Smooth muscle cell (in vitro differentiated cells): ENCODE data around the gene E2F1. TPM values are rescaled to one million over a fixed set of nuclear protein-coding genes. Genes with fewer than 3 reads are reported as not detected.

Experiments
- DNase-seq: peaks from one replicate; lab custom pipeline; 2025; ENCODE audit not compliant: unreplicated experiment; lab: John Stamatoyannopoulos, UW
- H2AFZ ChIP-seq: fragments of 200-600 bp; sonication (generic); 2 replicates; pipeline ENCODE4 v1.6.0; 2016; ENCODE audit warnings: antibody characterized with exemption, low read depth, mild to moderate bottlenecking
- H3F3A ChIP-seq: fragments of 200-600 bp; sonication (generic); 2 replicates; pipeline ENCODE4 v1.6.0; 2017; ENCODE audit warnings: antibody characterized with exemption, low read depth
- H3K27ac ChIP-seq: fragments of 200-600 bp; sonication (generic); 2 replicates; pipeline ENCODE4 v1.5.1; 2016; ENCODE audit warnings: low read depth, mild to moderate bottlenecking
- H3K27me3 ChIP-seq: fragments of 200-600 bp; sonication (generic); 2 replicates; pipeline ENCODE4 v1.6.1; 2016; ENCODE audit warnings: low read depth, mild to moderate bottlenecking
- H3K36me3 ChIP-seq: fragments of 200-600 bp; sonication (generic); 2 replicates; pipeline ENCODE4 v1.5.1; 2016; ENCODE audit warnings: low read depth
- H3K4me1 ChIP-seq: fragments of 200-600 bp; sonication (generic); 2 replicates; pipeline ENCODE4 v1.5.1; 2016; ENCODE audit warnings: low read depth
- H3K4me2 ChIP-seq: fragments of 200-600 bp; sonication (generic); 2 replicates; pipeline ENCODE4 v1.6.0; 2016; ENCODE audit warnings: mild to moderate bottlenecking
- H3K4me3 ChIP-seq: fragments of 200-600 bp; sonication (generic); 2 replicates; pipeline ENCODE4 v1.5.1; 2016; ENCODE audit warnings: mild to moderate bottlenecking
- H3K79me2 ChIP-seq: fragments of 200-600 bp; sonication (generic); 2 replicates; pipeline ENCODE4 v1.6.0; 2016; ENCODE audit warnings: low read depth, mild to moderate bottlenecking
- H3K9ac ChIP-seq: fragments of 200-600 bp; sonication (generic); 2 replicates; pipeline ENCODE4 v1.6.0; 2016; ENCODE audit warnings: low read depth
- H3K9me3 ChIP-seq: fragments of 200-600 bp; sonication (generic); replicated peaks from 2 replicates; pipeline ENCODE4 v1.5.1; 2016; ENCODE audit warnings: low read depth
- H4K20me1 ChIP-seq: fragments of 200-600 bp; sonication (generic); 2 replicates; pipeline ENCODE4 v1.6.0; 2016; ENCODE audit warnings: low read depth
- WGBS: methylation state at CpG from one replicate; pipeline ENCODE4 v1.1.7; 2016; ENCODE audit warnings: low lambda C conversion rate; 5-methylcytosine and 5-hydroxymethylcytosine counted together
- polyA plus RNA-seq: library from polyadenylated mRNA; unstranded; fragments of >200 nt; fragmentation: Nextera tagmentation; extraction: Ambion mirVana; gene quantifications from 2 replicates; pipeline ENCODE4 v1.2.1, GENCODE V29; 2016
- total RNA-seq: library from RNA; depleted of rRNA; stranded (reverse); fragments of >200 nt; gene quantifications from 2 replicates; pipeline ENCODE4 v1.2.3, GENCODE V29; 2014
- TF ChIP-seq, protein P1 (sequence below): fragments of 200-600 bp; sonication (generic); IDR thresholded peaks from 2 replicates; pipeline ENCODE4 v1.5.1; 2017; ENCODE audit warnings: borderline replicate concordance, mild to moderate bottlenecking, antibody characterized with exemption; ENCODE audit not compliant: insufficient read depth, poor library complexity, severe bottlenecking

Gene E2F1
- total and polyA plus RNA-seq, 2 experiments from 2014 or later = 5.0 to 19.4 TPM

DNA sequence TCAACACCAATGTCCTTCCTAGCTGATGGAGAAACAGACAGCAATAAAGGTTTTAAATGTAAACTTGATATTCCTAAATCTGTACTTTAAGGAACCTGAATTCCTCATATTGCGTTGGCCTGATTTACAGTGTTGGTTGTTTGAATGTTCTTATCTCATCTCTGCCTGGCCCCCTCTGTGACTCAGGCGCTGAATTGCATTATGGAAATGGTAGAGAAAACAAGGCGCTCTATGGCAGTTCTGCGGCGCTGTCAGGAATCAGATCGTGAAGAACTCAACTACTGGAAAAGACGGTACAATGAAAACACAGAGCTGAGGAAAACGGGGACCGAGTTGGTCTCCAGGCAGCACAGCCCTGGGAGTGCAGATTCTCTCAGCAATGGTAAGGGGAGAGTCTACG lies 56.7 kb downstream of the E2F1 start:
- Histone ChIP-seq H2AFZ (no peak overlapping the region), H3K4me1 (no peaks in the 10 kb centered on the region), H3K9me3 (no peaks in the 10 kb centered on the region), H3K79me2 (no peaks in the 10 kb centered on the region), H3K36me3 (peaks cover 41% of the 10 kb centered on the region), H4K20me1 (peaks cover 3% of the 10 kb centered on the region), H3F3A (no peaks in the 10 kb centered on the region), H3K9ac (no peak overlapping the region), H3K4me3 (no peak overlapping the region), H3K4me2 (no peak overlapping the region), H3K27ac (no peak overlapping the region), H3K27me3 (no peaks in the 10 kb centered on the region)
- 95% methylated on average over 10 of the region's 10 CpGs for WGBS
- TF ChIP-seq, protein P1, sequence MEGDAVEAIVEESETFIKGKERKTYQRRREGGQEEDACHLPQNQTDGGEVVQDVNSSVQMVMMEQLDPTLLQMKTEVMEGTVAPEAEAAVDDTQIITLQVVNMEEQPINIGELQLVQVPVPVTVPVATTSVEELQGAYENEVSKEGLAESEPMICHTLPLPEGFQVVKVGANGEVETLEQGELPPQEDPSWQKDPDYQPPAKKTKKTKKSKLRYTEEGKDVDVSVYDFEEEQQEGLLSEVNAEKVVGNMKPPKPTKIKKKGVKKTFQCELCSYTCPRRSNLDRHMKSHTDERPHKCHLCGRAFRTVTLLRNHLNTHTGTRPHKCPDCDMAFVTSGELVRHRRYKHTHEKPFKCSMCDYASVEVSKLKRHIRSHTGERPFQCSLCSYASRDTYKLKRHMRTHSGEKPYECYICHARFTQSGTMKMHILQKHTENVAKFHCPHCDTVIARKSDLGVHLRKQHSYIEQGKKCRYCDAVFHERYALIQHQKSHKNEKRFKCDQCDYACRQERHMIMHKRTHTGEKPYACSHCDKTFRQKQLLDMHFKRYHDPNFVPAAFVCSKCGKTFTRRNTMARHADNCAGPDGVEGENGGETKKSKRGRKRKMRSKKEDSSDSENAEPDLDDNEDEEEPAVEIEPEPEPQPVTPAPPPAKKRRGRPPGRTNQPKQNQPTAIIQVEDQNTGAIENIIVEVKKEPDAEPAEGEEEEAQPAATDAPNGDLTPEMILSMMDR = no peak
- no peak for DNase-seq

DNA sequence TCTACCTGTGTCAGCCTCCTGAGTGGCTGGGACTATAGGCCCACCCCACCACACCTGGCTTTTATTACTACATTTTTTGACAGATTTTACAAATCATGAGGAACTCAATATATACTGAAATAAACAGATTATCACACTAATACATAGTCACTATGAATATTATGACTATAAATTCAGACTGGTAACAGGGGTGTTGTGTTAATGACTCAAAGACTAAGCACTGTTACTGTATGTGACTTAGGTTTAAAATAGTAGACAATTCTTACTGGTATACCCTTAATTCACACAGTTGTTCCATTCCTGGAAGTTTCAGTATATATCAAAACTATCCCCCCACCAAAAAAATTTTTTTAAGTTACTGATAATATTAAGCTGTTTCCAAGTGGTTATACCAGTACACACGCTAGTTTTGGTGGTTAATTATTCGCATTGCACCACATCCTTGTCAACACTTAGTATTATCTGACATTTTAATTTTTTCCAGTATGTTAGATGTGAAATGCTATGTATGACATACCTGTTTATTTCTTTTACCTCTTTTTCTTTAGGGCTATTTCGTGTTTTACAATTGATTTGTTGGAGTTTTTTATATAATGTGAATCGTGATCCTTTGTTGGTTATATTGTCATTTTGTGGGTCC lies 58.5 kb downstream of the E2F1 start:
- peaks cover 6% of the 10 kb centered on the region for H4K20me1 ChIP-seq
- no peaks in the 10 kb centered on the region for H3K9me3 ChIP-seq
- H3K27ac ChIP-seq = no peak overlapping the region
- DNase-seq = no peak
- peaks cover 44% of the 10 kb centered on the region for H3K36me3 ChIP-seq
- H3K4me2 ChIP-seq = no peak overlapping the region
- no peak overlapping the region for H2AFZ ChIP-seq
- no peaks in the 10 kb centered on the region for H3F3A ChIP-seq
- no peaks in the 10 kb centered on the region for H3K27me3 ChIP-seq
- no peak overlapping the region for H3K9ac ChIP-seq
- no peak overlapping the region for H3K4me3 ChIP-seq
- 99% methylated on average over 4 of the region's 4 CpGs for WGBS
- no peaks in the 10 kb centered on the region for H3K79me2 ChIP-seq
- H3K4me1 ChIP-seq = no peaks in the 10 kb centered on the region
- TF ChIP-seq, protein P1 = no peak

DNA sequence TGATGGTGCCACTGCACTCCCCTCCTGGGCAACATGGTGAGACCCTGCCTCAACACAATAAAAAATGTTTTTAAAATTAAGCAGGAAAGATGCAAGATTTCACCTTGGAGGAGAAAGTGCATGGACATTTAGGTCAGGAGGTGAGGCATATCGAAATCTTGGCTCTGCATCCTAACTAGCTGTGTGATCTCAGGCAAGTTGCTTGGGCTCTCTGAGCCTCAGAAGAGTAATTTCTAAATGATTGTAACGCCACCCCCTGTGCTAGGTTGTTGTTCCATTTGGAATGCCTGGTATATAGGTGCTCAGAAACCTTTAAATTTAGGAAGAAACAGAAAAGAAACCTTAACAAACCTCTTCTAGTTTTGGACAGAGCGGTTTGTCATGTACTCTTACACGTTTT lies 60.0 kb downstream of the E2F1 start:
- 98% methylated on average over 4 of the region's 4 CpGs for WGBS

More for the DNA sequence above, 60.0 kb downstream of the E2F1 start:
- H3K4me1 ChIP-seq = no peaks in the 10 kb centered on the region
- no peak overlapping the region for H3K4me2 ChIP-seq
- H4K20me1 ChIP-seq = peaks cover 3% of the 10 kb centered on the region
- H3K4me3 ChIP-seq = no peak overlapping the region
- H3K79me2 ChIP-seq = no peaks in the 10 kb centered on the region
- TF ChIP-seq, protein P1 = no peak
- H3K9ac ChIP-seq = no peak overlapping the region
- no peaks in the 10 kb centered on the region for H3K27me3 ChIP-seq
- no peaks in the 10 kb centered on the region for H3F3A ChIP-seq
- no peaks in the 10 kb centered on the region for H3K9me3 ChIP-seq
- no peak overlapping the region for H2AFZ ChIP-seq
- no peak overlapping the region for H3K27ac ChIP-seq
- H3K36me3 ChIP-seq = peaks cover 41% of the 10 kb centered on the region
- DNase-seq = no peak

Other genes starting within 250 kb of the E2F1 start
- gene SNTA1, start 242.6 kb downstream of the E2F1 start, total RNA-seq = 39.2 and 49.5 TPM in 2 replicates
- gene SNTA1, start 242.6 kb downstream of the E2F1 start, polyA plus RNA-seq = 51.8 and 58.2 TPM in 2 replicates
- gene CBFA2T2, start 196.3 kb downstream of the E2F1 start, total RNA-seq = 40.3 and 41.6 TPM in 2 replicates
- gene CBFA2T2, start 196.3 kb downstream of the E2F1 start, polyA plus RNA-seq = 18.2 and 25.1 TPM in 2 replicates
- 0.09 and 1.1 TPM in 2 replicates for gene C20orf144, start 24.1 kb downstream of the E2F1 start, total RNA-seq
- gene C20orf144, start 24.1 kb downstream of the E2F1 start, polyA plus RNA-seq = 0.57 and 0.73 TPM in 2 replicates
- gene ACTL10, start 19.4 kb downstream of the E2F1 start, total RNA-seq = 0.04 and 1.8 TPM in 2 replicates
- 0.49 and 1.1 TPM in 2 replicates for gene ACTL10, start 19.4 kb downstream of the E2F1 start, polyA plus RNA-seq
- gene NECAB3, start 12.0 kb downstream of the E2F1 start, total RNA-seq = 20.3 and 37.6 TPM in 2 replicates
- 24.9 and 25.8 TPM in 2 replicates for gene NECAB3, start 12.0 kb downstream of the E2F1 start, polyA plus RNA-seq
- 2.3 and 2.6 TPM in 2 replicates for gene PXMP4, start 33.9 kb upstream of the E2F1 start, total RNA-seq
- 8.1 and 9.4 TPM in 2 replicates for gene PXMP4, start 33.9 kb upstream of the E2F1 start, polyA plus RNA-seq
- gene ZNF341, start 45.6 kb upstream of the E2F1 start, total RNA-seq = 1.2 and 1.4 TPM in 2 replicates
- 2.0 and 3.2 TPM in 2 replicates for gene ZNF341, start 45.6 kb upstream of the E2F1 start, polyA plus RNA-seq
- 49.4 and 52.7 TPM in 2 replicates for gene CHMP4B, start 125.0 kb upstream of the E2F1 start, total RNA-seq
- 6.2 and 7.1 TPM in 2 replicates for gene CHMP4B, start 125.0 kb upstream of the E2F1 start, polyA plus RNA-seq